IMR-90 (cell line): ENCODE data around the gene MTR. TPM values are rescaled to one million over a fixed set of nuclear protein-coding genes. Genes with fewer than 3 reads are reported as not detected.

ENCODE experiments used
- ATAC-seq: fragments of 200-7000 bp; cut with Tn5 transposase; 2 replicates; pipeline ENCODE4 v1.9.1; 2020; ENCODE audit warnings: low read depth, mild to moderate bottlenecking, moderate library complexity
- BruUV-seq: library from RNA; stranded (reverse); fragments of 400-500 nt; replicated peaks from 2 replicates; lab custom pipeline; 2021; lab: Mats Ljungman, UMichigan
- CTCF ChIA-PET: fragments of 300-600 bp; formaldehyde crosslinking; extraction: SDS; loops from one replicate; lab custom pipeline; 2021; ENCODE audit warnings: antibody characterized with exemption; lab: Yijun Ruan, JAX
- POLR2A ChIA-PET: fragments of 300-600 bp; sonication (Branson Sonifier 250); formaldehyde crosslinking; loops from one replicate; lab custom pipeline; 2022; ENCODE audit warnings: antibody characterized with exemption; ENCODE audit not compliant: unreplicated experiment; lab: Charles Lee
- DNase-seq: peaks from one replicate; pipeline ENCODE4 v3.0.0; 2013
- H2AFZ ChIP-seq: replicated peaks from 2 replicates; pipeline ENCODE3; 2013; ENCODE audit warnings: low read length, mild to moderate bottlenecking; ENCODE audit not compliant: poor library complexity
- H2AK5ac ChIP-seq: 2 replicates; pipeline ENCODE4 v1.6.1; 2013; ENCODE audit warnings: low read depth, low read length, inconsistent platforms
- H2AK9ac ChIP-seq: replicated peaks from 2 replicates; pipeline ENCODE3; 2013; ENCODE audit warnings: mild to moderate bottlenecking, low read depth, low read length, moderate library complexity; ENCODE audit not compliant: poor library complexity
- H2BK120ac ChIP-seq: 2 replicates; pipeline ENCODE4 v1.6.1; 2013; ENCODE audit warnings: low read depth, low read length, inconsistent platforms
- H2BK15ac ChIP-seq: 3 replicates; pipeline ENCODE4 v1.6.1; 2013; ENCODE audit warnings: low read depth, low read length, inconsistent platforms
- H2BK20ac ChIP-seq: 2 replicates; pipeline ENCODE4 v1.6.1; 2013; ENCODE audit warnings: low read depth, mild to moderate bottlenecking, inconsistent platforms, low read length, moderate library complexity
- H2BK5ac ChIP-seq: 2 replicates; pipeline ENCODE4 v1.6.1; 2013; ENCODE audit warnings: mild to moderate bottlenecking, low read depth, low read length, inconsistent platforms; ENCODE audit not compliant: poor library complexity, severe bottlenecking
- H3K14ac ChIP-seq: replicated peaks from 2 replicates; pipeline ENCODE4 v1.6.1; 2013; ENCODE audit warnings: low read depth, low read length, inconsistent platforms
- H3K18ac ChIP-seq: 2 replicates; pipeline ENCODE4 v1.6.1; 2013; ENCODE audit warnings: low read depth, low read length, control low read depth
- H3K23ac ChIP-seq: 2 replicates; pipeline ENCODE4 v1.6.1; 2013; ENCODE audit warnings: low read depth, low read length, inconsistent platforms
- H3K27ac ChIP-seq: 2 replicates; pipeline ENCODE4 v1.5.1; 2013; ENCODE audit warnings: mild to moderate bottlenecking, control low read depth, low read length; ENCODE audit not compliant: insufficient read depth
- H3K27me3 ChIP-seq: 2 replicates; pipeline ENCODE4 v1.6.1; 2013; ENCODE audit warnings: low read length; ENCODE audit not compliant: control insufficient read depth, insufficient read depth
- H3K36me3 ChIP-seq: 2 replicates; pipeline ENCODE4 v1.6.1; 2013; ENCODE audit warnings: low read length, mixed read lengths; ENCODE audit not compliant: control insufficient read depth, insufficient read depth
- H3K4ac ChIP-seq: 2 replicates; pipeline ENCODE4 v1.6.1; 2013; ENCODE audit warnings: low read depth, low read length, inconsistent platforms
- H3K4me1 ChIP-seq: 2 replicates; pipeline ENCODE4 v1.6.1; 2013; ENCODE audit warnings: low read length, mixed read lengths; ENCODE audit not compliant: control insufficient read depth, insufficient read depth
- H3K4me2 ChIP-seq: 2 replicates; pipeline ENCODE4 v1.6.1; 2013; ENCODE audit warnings: low read depth, mild to moderate bottlenecking, control low read depth, low read length, moderate library complexity
- H3K4me3 ChIP-seq: 2 replicates; pipeline ENCODE4 v1.5.1; 2013; ENCODE audit warnings: low read depth, mild to moderate bottlenecking, control low read depth, low read length, moderate library complexity; ENCODE audit not compliant: insufficient read depth
- H3K56ac ChIP-seq: 2 replicates; pipeline ENCODE4 v1.6.1; 2013; ENCODE audit warnings: low read length, inconsistent platforms; ENCODE audit not compliant: insufficient read depth; ENCODE audit errors: extremely low read depth
- H3K79me1 ChIP-seq, 2 experiments: 2 replicates each; pipeline ENCODE4 v1.6.1; 2013; ENCODE audit warnings: low read length in 2 of 2, inconsistent platforms in 1 of 2, low read depth in 1 of 2
- H3K9ac ChIP-seq: 2 replicates; pipeline ENCODE4 v1.6.1; 2013; ENCODE audit warnings: low read depth, low read length, control low read depth
- H3K9me1 ChIP-seq: 2 replicates; pipeline ENCODE4 v1.6.1; 2013; ENCODE audit warnings: low read length, inconsistent platforms; ENCODE audit not compliant: insufficient read depth
- H3K9me3 ChIP-seq: 2 replicates; pipeline ENCODE4 v1.6.1; 2013; ENCODE audit warnings: low read length; ENCODE audit not compliant: control insufficient read depth, insufficient read depth
- H4K20me1 ChIP-seq: 2 replicates; pipeline ENCODE4 v1.6.1; 2013; ENCODE audit warnings: low read length, inconsistent platforms; ENCODE audit not compliant: insufficient read depth
- H4K5ac ChIP-seq: 2 replicates; pipeline ENCODE4 v1.6.1; 2013; ENCODE audit warnings: mild to moderate bottlenecking, low read depth, low read length, control low read depth
- H4K8ac ChIP-seq, 2 experiments: 2 replicates each; pipeline ENCODE4 v1.6.1; 2013; ENCODE audit warnings: low read depth in 2 of 2, low read length in 2 of 2, control low read depth in 1 of 2, inconsistent platforms in 1 of 2
- H4K91ac ChIP-seq: 2 replicates; pipeline ENCODE4 v1.6.1; 2013; ENCODE audit warnings: low read depth, low read length, inconsistent platforms; ENCODE audit not compliant: insufficient read depth
- BHLHE40 ChIP-seq: fragments of 150-350 bp; IDR thresholded peaks from 2 replicates; pipeline ENCODE4 v1.6.1; 2016; ENCODE audit warnings: mild to moderate bottlenecking, low read depth, low read length
- CEBPB ChIP-seq: IDR thresholded peaks from 2 replicates; pipeline ENCODE4 v1.6.1; 2012; ENCODE audit warnings: low read depth, low read length, improper control_type of control experiment
- CHD1 ChIP-seq: IDR thresholded peaks from 2 replicates; pipeline ENCODE4 v1.6.1; 2012; ENCODE audit warnings: low read depth, low read length, improper control_type of control experiment
- CTCF ChIP-seq: conservative IDR thresholded peaks from 2 replicates; pipeline ENCODE4 v1.5.1; 2012; ENCODE audit warnings: mild to moderate bottlenecking, low read depth, low read length, improper control_type of control experiment
- ELK1 ChIP-seq: fragments of 150-350 bp; IDR thresholded peaks from 2 replicates; pipeline ENCODE4 v1.6.1; 2016; ENCODE audit warnings: low read depth, mild to moderate bottlenecking, low read length, moderate library complexity, borderline replicate concordance
- FOS ChIP-seq: fragments of 150-350 bp; IDR thresholded peaks from 2 replicates; pipeline ENCODE4 v1.6.1; 2016; ENCODE audit warnings: low read depth, low read length
- MAFK ChIP-seq: IDR thresholded peaks from 2 replicates; pipeline ENCODE4 v1.6.1; 2012; ENCODE audit warnings: low read depth, low read length, improper control_type of control experiment
- MAZ ChIP-seq: IDR thresholded peaks from 2 replicates; pipeline ENCODE4 v1.6.1; 2012; ENCODE audit warnings: low read depth, mild to moderate bottlenecking, low read length, improper control_type of control experiment, moderate library complexity, borderline replicate concordance
- MXI1 ChIP-seq: IDR thresholded peaks from 2 replicates; pipeline ENCODE4 v1.6.1; 2012; ENCODE audit warnings: low read depth, mild to moderate bottlenecking, low read length, moderate library complexity, borderline replicate concordance
- NFE2L2 ChIP-seq: fragments of 150-350 bp; IDR thresholded peaks from 2 replicates; pipeline ENCODE4 v1.6.1; 2016; ENCODE audit warnings: low read depth, mild to moderate bottlenecking, low read length
- POLR2A ChIP-seq: IDR thresholded peaks from 2 replicates; pipeline ENCODE4 v1.6.1; 2012; ENCODE audit warnings: mild to moderate bottlenecking, low read depth, low read length
- RAD21 ChIP-seq: IDR thresholded peaks from 2 replicates; pipeline ENCODE4 v1.6.1; 2012; ENCODE audit warnings: low read length, improper control_type of control experiment
- RCOR1 ChIP-seq: IDR thresholded peaks from 2 replicates; pipeline ENCODE4 v1.6.1; 2012; ENCODE audit warnings: mild to moderate bottlenecking, low read length, improper control_type of control experiment; ENCODE audit not compliant: insufficient replicate concordance
- RFX5 ChIP-seq: IDR thresholded peaks from 2 replicates; pipeline ENCODE4 v1.8.0; 2012; ENCODE audit warnings: low read depth, mild to moderate bottlenecking, low read length, moderate library complexity
- SMC3 ChIP-seq: fragments of 150-350 bp; IDR thresholded peaks from 2 replicates; pipeline ENCODE4 v1.6.1; 2016; ENCODE audit warnings: low read depth, mild to moderate bottlenecking, antibody characterized with exemption, low read length, moderate library complexity
- USF2 ChIP-seq: fragments of 150-350 bp; IDR thresholded peaks from 2 replicates; pipeline ENCODE4 v1.6.1; 2017; ENCODE audit warnings: mild to moderate bottlenecking, antibody characterized with exemption, low read length, low read depth
- WGBS, 2 experiments: methylation state at CpG; one replicate each; pipeline versions ENCODE4 v1.1.5 to v1.1.7; 2013; ENCODE audit warnings: missing lambda C conversion rate in 2 of 2; ENCODE audit not compliant: insufficient read length in 1 of 2; ENCODE audit errors: extremely low coverage in 2 of 2; 5-methylcytosine and 5-hydroxymethylcytosine counted together
- dilution Hi-C: fragments of 300-500 bp; cut with HindIII; formaldehyde crosslinking; loops from one replicate; pipeline ENCODE4 v1.14.3; 2018; ENCODE audit warnings: low sequenced_read_pairs; ENCODE audit not compliant: unreplicated experiment
- in situ Hi-C: fragments of 300-500 bp; cut with MboI; formaldehyde crosslinking; loops from 3 replicates; pipeline ENCODE4 v1.14.3; 2019; ENCODE audit warnings: low sequenced_read_pairs, inconsistent platforms, mixed read lengths
- intact Hi-C: fragments of 100-400 bp; cut with micrococcal nuclease; formaldehyde crosslinking; loops from 2 replicates; pipeline ENCODE4 v1.10.0; 2022
- polyA plus RNA-seq, 3 experiments: library from polyadenylated mRNA; depleted of rRNA; stranded (reverse); fragments of >200 nt; gene quantifications; 2 replicates each; pipeline ENCODE4 v1.2.3, GENCODE V29; 2012; ENCODE audit warnings: low replicate concordance in 1 of 3
- total RNA-seq: library from RNA; depleted of rRNA; stranded (reverse); fragments of >200 nt; gene quantifications from 2 replicates; pipeline ENCODE4 v1.2.3, GENCODE V29; 2012

Gene MTR
- total and polyA plus RNA-seq, 2 of the 4 experiments (the other 2 are of a cell fraction) = 7.7 to 31.0 TPM

- H3K9me1 ChIP-seq = no peaks in the 10 kb centered on the region
- ATAC-seq = no peak
Observed at GRCh38 chr1:236869911-236870310, 74.8 kb downstream of the MTR start.

More at GRCh38 chr1:236869911-236870310, 74.8 kb downstream of the MTR start:
- Histone ChIP-seq H4K91ac (no peak overlapping the region), H2AFZ (no peak overlapping the region), H4K8ac (no peak overlapping the region), H2AK9ac (no peak overlapping the region), H3K27ac (no peak overlapping the region), H4K5ac (no peak overlapping the region), H2BK120ac (no peak overlapping the region), H3K4me1 (no peaks in the 10 kb centered on the region), H3K27me3 (no peaks in the 10 kb centered on the region), H3K18ac (no peak overlapping the region), H2BK15ac (no peak overlapping the region), H3K9ac (no peak overlapping the region), H3K4me2 (no peak overlapping the region), H3K36me3 (peaks cover 6% of the 10 kb centered on the region), H3K9me3 (no peaks in the 10 kb centered on the region), H2BK20ac (no peak overlapping the region), H3K14ac (no peak overlapping the region), H2AK5ac (no peak overlapping the region), H3K23ac (no peak overlapping the region), H3K4me3 (no peak overlapping the region), H3K56ac (no peak overlapping the region), H2BK5ac (no peak overlapping the region), H4K20me1 (no peaks in the 10 kb centered on the region), H3K4ac (no peak overlapping the region), H3K79me1 (no peaks in the 10 kb centered on the region)
- BruUV-seq = no TSS peak
- intact Hi-C loops = loop anchor here (1.0 to 5.0 kb wide), 4 partner anchors 73 to 517 kb away; partner anchors contain the start of gene MTR
- DNase-seq = no peak
- in situ Hi-C loops = loop anchor here (5.0 kb wide), 1 partner anchor 113 kb away; no protein-coding TSS in a partner anchor
- CTCF ChIA-PET = interaction anchor here (0.6 kb wide), 1 partner anchor 261 kb away, joined by 4 read pairs; no protein-coding TSS in a partner anchor
- no peak for TF ChIP-seq MAFK
- TF ChIP-seq BHLHE40 = no peak
- no peak for TF ChIP-seq USF2
- no peak for TF ChIP-seq NFE2L2
- TF ChIP-seq MXI1 = no peak
- TF ChIP-seq FOS = no peak
- no peak for TF ChIP-seq RAD21
- TF ChIP-seq RFX5 = no peak
- TF ChIP-seq CHD1 = no peak
- no peak for TF ChIP-seq MAZ
- no peak for TF ChIP-seq CTCF
- no peak for TF ChIP-seq POLR2A
- TF ChIP-seq SMC3 = no peak
- TF ChIP-seq ELK1 = no peak
- TF ChIP-seq CEBPB = no peak
- no peak for TF ChIP-seq RCOR1
- POLR2A ChIA-PET = no interaction called here
- no CpG with 5 or more reads among the region's 2 CpGs for WGBS, 2 experiments
- dilution Hi-C loops = no loop called here
